Right lobe of liver (tissue), 6 donors: Measurements from ENCODE around the gene ZNF385B. TPM values are rescaled to one million over a fixed set of nuclear protein-coding genes. Genes with fewer than 3 reads are reported as not detected.

Experiments used
- ATAC-seq, 4 donors: fragments of 200-7000 bp; cut with Tn5 transposase; one replicate each; pipeline ENCODE4 v1.9.1; 2020; ENCODE audit warnings: mild to moderate bottlenecking in 4 of 4, moderate library complexity in 4 of 4
- DNase-seq, 3 donors: peaks; one replicate each; pipeline ENCODE4 v3.0.0-alpha.2; 2020
- H3K27ac ChIP-seq, 3 donors: fragments of 200-600 bp; one replicate each; pipeline ENCODE4 v1.8.0; 2022
- H3K27me3 ChIP-seq, 2 donors: fragments of 200-600 bp; one replicate each; pipeline ENCODE4 v1.8.0; 2022
- H3K36me3 ChIP-seq, 4 donors: fragments of 200-600 bp; sonication (generic) in 1 of 4; one replicate each; pipeline versions ENCODE4 v1.5.1 to v1.8.0; 2017 to 2022; ENCODE audit warnings: control low read depth in 1 of 4
- H3K4me1 ChIP-seq, 4 donors: fragments of 200-600 bp; sonication (generic) in 1 of 4; one replicate each; pipeline versions ENCODE4 v1.5.1 to v1.8.0; 2017 to 2022; ENCODE audit warnings: control low read depth in 1 of 4
- H3K4me3 ChIP-seq, 3 donors: fragments of 200-600 bp; one replicate each; pipeline ENCODE4 v1.8.0; 2022
- H3K9me3 ChIP-seq, 4 donors: fragments of 200-600 bp; sonication (generic) in 1 of 4; one replicate each; pipeline versions ENCODE4 v1.5.1 to v1.8.0; 2017 to 2022; ENCODE audit warnings: control low read depth in 1 of 4
- POLR2A ChIP-seq: fragments of 450-650 bp; IDR thresholded peaks from one replicate; pipeline ENCODE4 v1.6.1; 2017; ENCODE audit warnings: antibody characterized with exemption, mild to moderate bottlenecking
- WGBS: methylation state at CpG from one replicate; pipeline ENCODE4 v1.1.6; 2018; ENCODE audit warnings: low coverage, low lambda C conversion rate; ENCODE audit not compliant: insufficient coverage; ENCODE audit errors: missing lambda C conversion rate; 5-methylcytosine and 5-hydroxymethylcytosine counted together
- intact Hi-C, 2 donors: fragments of 100-400 bp; cut with DNase I; formaldehyde crosslinking; loops; one replicate each; pipeline versions ENCODE4 v1.11.2 to v1.14.1; 2022
- total RNA-seq, 6 experiments: library from RNA; depleted of rRNA in 2 of 6; stranded (reverse); fragments of >200 nt in 2 of 6; fragmentation: NEBNext Ultra II Directional in 3 of 6; extraction: Animal tissue kit (Norgen Biotek cat#: 25700) in 3 of 6; gene quantifications; one replicate each; pipeline versions ENCODE4 v1.1.0 to v1.2.4, GENCODE V29; 2016 to 2023
- TF ChIP-seq, protein P1 (sequence below), 4 donors: fragments of 200-600 bp in 3 of 4; fragments of 450-650 bp in 1 of 4; IDR thresholded peaks; one replicate each; pipeline versions ENCODE4 v1.5.1 to v1.8.0; 2016 to 2022; ENCODE audit warnings: antibody characterized with exemption in 4 of 4, mild to moderate bottlenecking in 2 of 4
- donor health status: DM: no; HTN: yes; CAD: no.
- donor health status: DM: no; HTN: no; CAD: no.
- donor health status: DM: no; HTN: no; CAD: no.
- donor health status: DM: no; HTN: yes; CAD: no.
- donor health status: DM: no; HTN: yes; CAD: no.

ZNF385B gene
- total RNA-seq, 6 experiments from 2014 or later = 3.9 to 15.7 (median 5.9) TPM

DNA sequence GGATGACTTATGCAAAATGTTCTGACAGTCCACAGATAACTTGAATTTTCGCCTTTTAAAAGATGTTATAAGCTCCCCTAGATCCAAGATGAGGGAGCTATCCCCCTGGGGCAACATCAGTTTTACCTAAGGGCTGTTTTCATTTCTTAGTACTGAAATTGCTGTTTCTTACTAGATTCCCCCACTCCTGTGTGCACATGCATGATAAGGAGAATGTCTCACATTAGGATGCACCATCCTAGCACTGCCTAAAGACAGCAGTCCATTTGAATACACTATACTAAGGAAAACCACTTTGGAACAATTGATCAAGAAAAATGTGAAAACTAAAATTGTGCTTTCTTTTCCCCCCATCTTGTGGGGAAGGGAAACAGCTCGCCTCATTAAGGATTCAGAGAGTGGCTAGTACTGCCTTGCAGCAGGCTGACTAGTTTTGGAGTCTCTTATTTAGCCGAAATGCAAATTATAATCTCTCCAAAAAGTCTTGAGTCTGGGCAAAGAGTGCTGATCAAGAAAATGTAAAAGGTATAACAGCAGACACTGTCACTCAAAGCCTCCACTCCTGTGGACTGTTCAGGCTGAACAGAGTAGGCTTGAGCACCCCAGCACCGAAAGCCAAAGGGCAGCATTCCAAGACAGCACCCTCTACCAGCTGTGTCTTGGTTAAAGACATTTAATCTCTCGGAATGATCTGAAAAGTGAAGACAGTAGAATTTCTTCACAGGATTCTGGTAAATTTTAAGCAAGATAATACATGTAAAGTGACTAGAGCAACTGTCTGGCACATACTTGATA lies 65.0 kb downstream of the ZNF385B start:
- H3K9me3 ChIP-seq = no peaks in the 10 kb centered on the region
- H3K4me1 ChIP-seq = no peaks in the 10 kb centered on the region
- DNase-seq = no peak
- no peak overlapping the region for H3K4me3 ChIP-seq
- TF ChIP-seq POLR2A = no peak
- TF ChIP-seq, protein P1, sequence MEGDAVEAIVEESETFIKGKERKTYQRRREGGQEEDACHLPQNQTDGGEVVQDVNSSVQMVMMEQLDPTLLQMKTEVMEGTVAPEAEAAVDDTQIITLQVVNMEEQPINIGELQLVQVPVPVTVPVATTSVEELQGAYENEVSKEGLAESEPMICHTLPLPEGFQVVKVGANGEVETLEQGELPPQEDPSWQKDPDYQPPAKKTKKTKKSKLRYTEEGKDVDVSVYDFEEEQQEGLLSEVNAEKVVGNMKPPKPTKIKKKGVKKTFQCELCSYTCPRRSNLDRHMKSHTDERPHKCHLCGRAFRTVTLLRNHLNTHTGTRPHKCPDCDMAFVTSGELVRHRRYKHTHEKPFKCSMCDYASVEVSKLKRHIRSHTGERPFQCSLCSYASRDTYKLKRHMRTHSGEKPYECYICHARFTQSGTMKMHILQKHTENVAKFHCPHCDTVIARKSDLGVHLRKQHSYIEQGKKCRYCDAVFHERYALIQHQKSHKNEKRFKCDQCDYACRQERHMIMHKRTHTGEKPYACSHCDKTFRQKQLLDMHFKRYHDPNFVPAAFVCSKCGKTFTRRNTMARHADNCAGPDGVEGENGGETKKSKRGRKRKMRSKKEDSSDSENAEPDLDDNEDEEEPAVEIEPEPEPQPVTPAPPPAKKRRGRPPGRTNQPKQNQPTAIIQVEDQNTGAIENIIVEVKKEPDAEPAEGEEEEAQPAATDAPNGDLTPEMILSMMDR (IDR thresholded peaks at IDR 0.05) = no peak
- ATAC-seq = no peak
- no peaks in the 10 kb centered on the region for H3K27me3 ChIP-seq
- H3K36me3 ChIP-seq = no peaks in the 10 kb centered on the region
- no peak overlapping the region for H3K27ac ChIP-seq
- intact Hi-C loops = no loop called here
- 71% methylated on average over 5 of the region's 5 CpGs for WGBS

GRCh38 chr2:179793902-179794301 lies 67.5 kb downstream of the ZNF385B start:
- TF ChIP-seq POLR2A = no peak
- TF ChIP-seq, protein P1 (IDR thresholded peaks at IDR 0.05) = no peak
- Histone ChIP-seq H3K4me1 (no peaks in the 10 kb centered on the region), H3K36me3 (no peaks in the 10 kb centered on the region), H3K27ac (no peak overlapping the region), H3K4me3 (no peak overlapping the region), H3K9me3 (no peaks in the 10 kb centered on the region), H3K27me3 (no peaks in the 10 kb centered on the region)
- intact Hi-C loops = no loop called here
- DNase-seq = no peak
- no peak for ATAC-seq

DNA sequence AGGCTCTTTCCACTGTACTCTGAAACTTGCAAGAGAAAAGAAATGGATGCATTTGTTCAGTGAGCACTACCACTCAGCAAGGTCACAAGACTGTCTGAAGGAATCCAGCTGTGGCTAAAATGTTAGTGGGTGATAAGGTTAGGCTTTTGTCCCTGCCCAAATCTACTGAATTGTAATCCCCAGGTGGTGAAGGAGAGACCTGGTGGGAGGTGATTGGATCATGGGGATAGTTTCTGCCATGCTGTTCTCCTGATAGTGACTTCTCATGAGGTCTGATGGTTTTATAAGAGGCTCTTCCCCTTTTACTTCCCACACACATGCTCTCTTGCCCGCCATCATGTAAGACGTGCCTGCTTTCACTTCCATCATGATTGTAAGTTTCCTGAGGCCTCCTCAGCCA lies 68.2 kb downstream of the ZNF385B start:
- 83% methylated on average over 2 of the region's 2 CpGs for WGBS
- Histone ChIP-seq H3K9me3 (no peaks in the 10 kb centered on the region), H3K27ac (no peak overlapping the region), H3K4me3 (no peak overlapping the region), H3K36me3 (no peaks in the 10 kb centered on the region), H3K4me1 (no peaks in the 10 kb centered on the region), H3K27me3 (no peaks in the 10 kb centered on the region)
- intact Hi-C loops = no loop called here
- no peak for DNase-seq
- ATAC-seq = no peak
- no peak for TF ChIP-seq POLR2A
- TF ChIP-seq, protein P1 (IDR thresholded peaks at IDR 0.05) = no peak

GRCh38 chr2:179790235-179791217 lies 70.9 kb downstream of the ZNF385B start:
- no peak for TF ChIP-seq POLR2A
- TF ChIP-seq, protein P1 (IDR thresholded peaks at IDR 0.05) = no peak
- no peaks in the 10 kb centered on the region for H3K4me1 ChIP-seq
- H3K36me3 ChIP-seq = no peaks in the 10 kb centered on the region
- intact Hi-C loops = no loop called here
- ATAC-seq (no peak), DNase-seq (no peak)
- no peak overlapping the region for H3K4me3 ChIP-seq
- H3K27ac ChIP-seq = no peak overlapping the region
- H3K27me3 ChIP-seq = no peaks in the 10 kb centered on the region
- H3K9me3 ChIP-seq = no peaks in the 10 kb centered on the region
- WGBS = 84% methylated on average over 3 of the region's 3 CpGs
